Mammary epithelial cell (primary cell): ENCODE data around the gene ZNF653.

Experiments
- CTCF ChIP-seq, 2 donors: IDR thresholded peaks in 1 of 2; conservative IDR thresholded peaks in 1 of 2; 2 replicates each; pipeline ENCODE4 v1.5.1; 2011 to 2012; ENCODE audit warnings: inconsistent platforms in 2 of 2, low read length in 2 of 2, mild to moderate bottlenecking in 2 of 2, control low read depth in 1 of 2, low read depth in 1 of 2; ENCODE audit not compliant: insufficient read depth in 1 of 2; ENCODE audit errors: extremely low read depth in 1 of 2
- EZH2 ChIP-seq: IDR thresholded peaks from 2 replicates; pipeline ENCODE4 v1.6.1; 2012; ENCODE audit warnings: low read length, inconsistent platforms, borderline replicate concordance

GRCh38 chr19:11496391-11497163, 9.1 kb downstream of the ZNF653 start:
- TF ChIP-seq CTCF (conservative IDR thresholded peaks at IDR 0.05 in 1 of 2, IDR thresholded peaks at IDR 0.05 in 1 of 2; ENCODE audit: extremely low read depth in 1 of 2, insufficient read depth in 1 of 2, low read depth in 1 of 2, low read length in 2 of 2) (peak; percentile 69 to 78), EZH2 (no peak)
